K562 (cell line): ENCODE measurements around the gene PTTG1IP. TPM values are rescaled to one million over a fixed set of nuclear protein-coding genes. Genes with fewer than 3 reads are reported as not detected.

ENCODE experiments used
- COPS2 ChIP-seq: fragments of 450-650 bp; conservative IDR thresholded peaks from 2 replicates; pipeline ENCODE4 v1.6.1; 2016; ENCODE audit warnings: mild to moderate bottlenecking, moderate library complexity
- ETV1 ChIP-seq: fragments of 450-650 bp; conservative IDR thresholded peaks from 2 replicates; pipeline ENCODE4 v1.6.1; 2016; ENCODE audit warnings: missing genetic modification characterization, control low read depth, low read depth, missing compliant biosample characterization
- MLLT1 ChIP-seq, 2 experiments: fragments of 450-650 bp; IDR thresholded peaks; 2 replicates each; pipeline ENCODE4 v1.6.1; 2016
- MTA1 ChIP-seq: fragments of 450-650 bp; IDR thresholded peaks from 2 replicates; pipeline ENCODE4 v1.6.1; 2017; ENCODE audit warnings: borderline replicate concordance
- PHF20 ChIP-seq: fragments of 450-650 bp; IDR thresholded peaks from 2 replicates; pipeline ENCODE4 v1.6.1; 2018; ENCODE audit not compliant: partially characterized antibody
- RB1 ChIP-seq: fragments of 450-650 bp; IDR thresholded peaks from 2 replicates; pipeline ENCODE4 v1.6.1; 2017; ENCODE audit warnings: low read depth, mild to moderate bottlenecking
- RBM34 ChIP-seq: fragments of 200-400 bp; formaldehyde crosslinking; IDR thresholded peaks from 2 replicates; pipeline ENCODE4 v1.6.1; 2018; ENCODE audit warnings: low read length, borderline replicate concordance; ENCODE audit not compliant: insufficient read depth
- RNF2 ChIP-seq: sonication (generic); IDR thresholded peaks from 2 replicates; pipeline ENCODE4 v1.6.1; 2016
- SMARCC2 ChIP-seq: fragments of 450-650 bp; IDR thresholded peaks from 2 replicates; pipeline ENCODE4 v1.6.1; 2017; ENCODE audit warnings: antibody characterized with exemption, moderate library complexity, mild to moderate bottlenecking, low read depth
- SNRNP70 ChIP-seq: fragments of 200-400 bp; formaldehyde crosslinking; optimal IDR thresholded peaks from 2 replicates; pipeline ENCODE3; 2017; ENCODE audit warnings: low read depth, low read length
- TSHZ1 ChIP-seq: fragments of 250-450 bp; sonication (Bioruptor Pico); IDR thresholded peaks from 2 replicates; pipeline ENCODE4 v1.4.0; 2020; ENCODE audit warnings: mild to moderate bottlenecking, moderate library complexity
- ZFP36 ChIP-seq: fragments of 150-350 bp; IDR thresholded peaks from 2 replicates; pipeline ENCODE4 v1.6.1; 2018; ENCODE audit warnings: low read length, low read depth; ENCODE audit not compliant: partially characterized antibody
- ZNF197 ChIP-seq: fragments of 200-800 bp; sonication (Bioruptor generic); IDR thresholded peaks from 2 replicates; pipeline ENCODE4 v1.6.1; 2016; ENCODE audit warnings: low read depth, missing genetic modification characterization, missing compliant biosample characterization
- ZNF655 ChIP-seq: fragments of 250-450 bp; sonication (Bioruptor Pico); IDR thresholded peaks from 2 replicates; pipeline ENCODE4 v1.5.0; 2021
- ZNF717 ChIP-seq: fragments of 250-450 bp; sonication (Bioruptor Pico); IDR thresholded peaks from 2 replicates; pipeline ENCODE4 v1.5.0; 2021
- ZNF76 ChIP-seq: fragments of 250-450 bp; sonication (Bioruptor Pico); IDR thresholded peaks from 2 replicates; pipeline ENCODE4 v1.4.0; 2020; ENCODE audit warnings: mild to moderate bottlenecking, moderate library complexity, borderline replicate concordance
- polyA plus RNA-seq, 8 experiments: library from polyadenylated mRNA; depleted of rRNA in 4 of 8; stranded (reverse) in 5 of 8; unstranded in 3 of 8; fragments of >200 nt; fragmentation: Nextera tagmentation in 2 of 8; fragmentation: Illumina TruSeq in 1 of 8; extraction: Ambion mirVana in 2 of 8; extraction: Trizol in 1 of 8; gene quantifications; 2 replicates each; pipeline versions ENCODE4 v1.2.1 to v1.2.3, GENCODE V29; 2011 to 2014; ENCODE audit warnings: inconsistent platforms in 1 of 8, missing spikeins in 1 of 8
- total RNA-seq, 7 experiments: library from RNA; depleted of rRNA in 6 of 7; stranded (reverse); fragments of >200 nt in 6 of 7; fragmentation: Illumina TruSeq in 2 of 7; extraction: Trizol in 2 of 7; gene quantifications; 2 replicates each; pipeline versions ENCODE4 v1.2.1 to v1.2.3, GENCODE V29; 2011 to 2021; ENCODE audit warnings: low replicate concordance in 1 of 7
- TF ChIP-seq, protein P1 (sequence below): fragments of 250-450 bp; sonication (Bioruptor Pico); IDR thresholded peaks from 2 replicates; pipeline ENCODE4 v1.5.1; 2021; ENCODE audit warnings: mild to moderate bottlenecking
- TF ChIP-seq, protein P2 (sequence below), 3 experiments: IDR thresholded peaks in 2 of 3; conservative IDR thresholded peaks in 1 of 3; 2 replicates each; pipeline ENCODE4 v1.5.1; 2011 to 2012; ENCODE audit warnings: low read length in 3 of 3, mild to moderate bottlenecking in 3 of 3, control low read depth in 2 of 3, improper control_type of control experiment in 1 of 3, inconsistent platforms in 1 of 3, low read depth in 1 of 3, mixed read lengths in 1 of 3, moderate library complexity in 1 of 3; ENCODE audit not compliant: insufficient read depth in 2 of 3

The PTTG1IP gene
- total and polyA plus RNA-seq, 9 of the 15 experiments (the other 6 are each of a cell fraction or from before 2014, with no cell fraction given): 5.0 to 99.3 (median 82.4) TPM

DNA sequence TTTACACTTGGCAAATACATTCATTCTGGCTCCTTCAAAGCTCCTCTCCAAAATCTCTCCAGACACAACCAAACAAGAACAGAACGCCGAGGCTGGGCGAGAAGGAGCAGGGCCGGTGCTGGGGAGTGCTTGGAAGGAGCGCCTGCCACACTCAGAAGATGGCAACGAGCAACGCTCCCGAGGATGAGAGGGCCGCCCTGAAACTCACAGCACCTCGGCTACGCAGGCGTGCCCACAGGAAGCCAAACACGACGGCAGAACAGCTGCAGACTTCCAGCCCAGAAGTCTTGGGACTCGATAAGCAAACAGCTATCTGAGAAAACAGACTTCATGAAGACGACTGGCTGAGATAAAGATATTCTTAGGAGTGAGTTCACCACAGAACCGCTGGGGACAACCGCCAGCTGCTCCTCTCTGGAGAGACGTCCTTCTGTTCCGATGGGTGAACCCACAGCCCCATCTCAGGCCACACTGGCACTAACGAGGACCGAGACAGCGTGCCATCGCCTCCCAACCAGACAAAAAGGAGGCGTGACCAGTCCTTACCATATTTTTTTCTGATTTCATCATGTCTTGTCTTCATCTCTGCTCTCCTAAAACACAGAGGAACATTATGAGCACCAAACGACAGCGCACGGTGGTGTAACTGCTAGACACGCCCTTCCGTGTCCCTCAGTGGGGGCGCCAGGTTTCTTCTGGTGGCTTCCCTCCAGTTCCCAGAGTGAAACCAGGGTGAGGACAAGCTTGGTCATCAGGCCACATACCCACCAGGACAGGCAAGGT lies 18.6 kb downstream of the PTTG1IP start (continued):
- no peak for TF ChIP-seq ZNF717 (CRISPR knock-in tag)
- TF ChIP-seq MLLT1 (IDR thresholded peaks at IDR 0.05): peak in 1 of 2 experiments; percentile 86; a peak in 2 of 4 replicates
- TF ChIP-seq ZNF76 (CRISPR knock-in tag): 0 out of 2 replicates have a peak, but pooled peaks have one; percentile 32
- peak; percentile 85 for TF ChIP-seq SMARCC2
- TF ChIP-seq, protein P1, sequence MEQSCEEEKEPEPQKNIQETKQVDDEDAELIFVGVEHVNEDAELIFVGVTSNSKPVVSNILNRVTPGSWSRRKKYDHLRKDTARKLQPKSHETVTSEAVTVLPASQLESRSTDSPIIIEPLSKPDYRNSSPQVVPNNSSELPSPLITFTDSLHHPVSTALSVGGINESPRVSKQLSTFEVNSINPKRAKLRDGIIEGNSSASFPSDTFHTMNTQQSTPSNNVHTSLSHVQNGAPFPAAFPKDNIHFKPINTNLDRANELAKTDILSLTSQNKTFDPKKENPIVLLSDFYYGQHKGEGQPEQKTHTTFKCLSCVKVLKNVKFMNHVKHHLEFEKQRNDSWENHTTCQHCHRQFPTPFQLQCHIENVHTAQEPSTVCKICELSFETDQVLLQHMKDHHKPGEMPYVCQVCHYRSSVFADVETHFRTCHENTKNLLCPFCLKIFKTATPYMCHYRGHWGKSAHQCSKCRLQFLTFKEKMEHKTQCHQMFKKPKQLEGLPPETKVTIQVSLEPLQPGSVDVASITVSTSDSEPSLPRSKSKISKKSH (CRISPR knock-in tag): no peak
- peak; percentile 84 for TF ChIP-seq MTA1
- TF ChIP-seq ETV1: peak; percentile 93
- TF ChIP-seq PHF20: no peak
- TF ChIP-seq RNF2: peak; percentile 97
- TF ChIP-seq TSHZ1 (CRISPR knock-in tag): no peak
- TF ChIP-seq SNRNP70: no peak
- TF ChIP-seq COPS2: no peak
- TF ChIP-seq ZNF197 (CRISPR knock-in tag): peak; percentile 98
- TF ChIP-seq, protein P2, sequence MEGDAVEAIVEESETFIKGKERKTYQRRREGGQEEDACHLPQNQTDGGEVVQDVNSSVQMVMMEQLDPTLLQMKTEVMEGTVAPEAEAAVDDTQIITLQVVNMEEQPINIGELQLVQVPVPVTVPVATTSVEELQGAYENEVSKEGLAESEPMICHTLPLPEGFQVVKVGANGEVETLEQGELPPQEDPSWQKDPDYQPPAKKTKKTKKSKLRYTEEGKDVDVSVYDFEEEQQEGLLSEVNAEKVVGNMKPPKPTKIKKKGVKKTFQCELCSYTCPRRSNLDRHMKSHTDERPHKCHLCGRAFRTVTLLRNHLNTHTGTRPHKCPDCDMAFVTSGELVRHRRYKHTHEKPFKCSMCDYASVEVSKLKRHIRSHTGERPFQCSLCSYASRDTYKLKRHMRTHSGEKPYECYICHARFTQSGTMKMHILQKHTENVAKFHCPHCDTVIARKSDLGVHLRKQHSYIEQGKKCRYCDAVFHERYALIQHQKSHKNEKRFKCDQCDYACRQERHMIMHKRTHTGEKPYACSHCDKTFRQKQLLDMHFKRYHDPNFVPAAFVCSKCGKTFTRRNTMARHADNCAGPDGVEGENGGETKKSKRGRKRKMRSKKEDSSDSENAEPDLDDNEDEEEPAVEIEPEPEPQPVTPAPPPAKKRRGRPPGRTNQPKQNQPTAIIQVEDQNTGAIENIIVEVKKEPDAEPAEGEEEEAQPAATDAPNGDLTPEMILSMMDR (IDR thresholded peaks at IDR 0.05 in 2 of 3, conservative IDR thresholded peaks at IDR 0.05 in 1 of 3; ENCODE audit: insufficient read depth in 2 of 3, low read depth in 1 of 3, low read length in 3 of 3): peak; percentile 59 to 68 (median 66)
- TF ChIP-seq ZFP36: peak; percentile 62
- TF ChIP-seq RB1: peak; percentile 68
- no peak for TF ChIP-seq RBM34
- TF ChIP-seq ZNF655 (CRISPR knock-in tag): no peak
